ENCODE data around the gene KDM7A. TPM values are rescaled to one million over a fixed set of nuclear protein-coding genes. Genes with fewer than 3 reads are reported as not detected.
A peak's percentile ranks its signal among the peaks of the same experiment; 100 is the strongest.

KDM7A gene
- total and polyA plus RNA-seq, 2 of the 4 experiments (the other 2 are of a cell fraction): 1.5 to 2.3 TPM

- peak within 1 kb of the TSS; percentile 15; the same call in 1 of the 3 replicates for H2BK15ac ChIP-seq (ENCODE audit: low read depth, low read length)
- intact Hi-C loops (cut with micrococcal nuclease) (no loop called here), dilution Hi-C loops (cut with HindIII; ENCODE audit: low sequenced_read_pairs, unreplicated experiment) (no loop called here), in situ Hi-C loops (cut with MboI; ENCODE audit: low sequenced_read_pairs) (no loop called here)
- peak within 1 kb of the TSS; percentile 96 for H2AFZ ChIP-seq (replicated peaks; ENCODE audit: low read length, poor library complexity)
- peak within 1 kb of the TSS; percentile 62; the same call in 1 of the 2 replicates for H3K23ac ChIP-seq (ENCODE audit: low read depth, low read length)
- no peak within 1 kb of the TSS; the same call in 1 of the 2 replicates for H2BK20ac ChIP-seq (ENCODE audit: low read depth, low read length)
- H3K27ac ChIP-seq (ENCODE audit: insufficient read depth, low read length): peak within 1 kb of the TSS; percentile 71
- peaks cover 8% of the 10 kb centered on the region; the same call in 1 of the 2 replicates for H4K20me1 ChIP-seq (ENCODE audit: insufficient read depth, low read length)
- H3K4ac ChIP-seq (ENCODE audit: low read depth, low read length): peak within 1 kb of the TSS; percentile 72
- peak within 1 kb of the TSS; percentile 46 for H4K91ac ChIP-seq (ENCODE audit: insufficient read depth, low read depth, low read length)
- H3K9me1 ChIP-seq (ENCODE audit: insufficient read depth, low read length): peaks cover 27% of the 10 kb centered on the region
- peak within 1 kb of the TSS; percentile 82 for H2BK120ac ChIP-seq (ENCODE audit: low read depth, low read length)
- no peak within 1 kb of the TSS; the same call in 1 of the 2 replicates for H3K56ac ChIP-seq (ENCODE audit: extremely low read depth, insufficient read depth, low read length)
- DNase-seq: peak; percentile 77
- H3K14ac ChIP-seq (replicated peaks; ENCODE audit: low read depth, low read length): peak within 1 kb of the TSS; percentile 85
- BruUV-seq (replicated peaks): no TSS peak
- H3K4me1 ChIP-seq (ENCODE audit: control insufficient read depth, insufficient read depth, low read length): peaks cover 21% of the 10 kb centered on the region
- H3K18ac ChIP-seq (ENCODE audit: low read depth, low read length): peak within 1 kb of the TSS; percentile 61
- peak within 1 kb of the TSS; percentile 67 for H3K4me3 ChIP-seq (ENCODE audit: insufficient read depth, low read depth, low read length)
- H2AK5ac ChIP-seq (ENCODE audit: low read depth, low read length): peak within 1 kb of the TSS; percentile 49; the same call in 1 of the 2 replicates
- H3K79me1 ChIP-seq (ENCODE audit: low read depth in 1 of 2, low read length in 2 of 2): peaks cover 18 to 47% of the 10 kb centered on the region in 2 experiments; a peak in 3 of 4 replicates
- H4K8ac ChIP-seq (ENCODE audit: low read depth in 2 of 2, low read length in 2 of 2): peak within 1 kb of the TSS; percentile 81 to 98
- H3K9me3 ChIP-seq (ENCODE audit: control insufficient read depth, insufficient read depth, low read length): peaks cover 3% of the 10 kb centered on the region; the same call in 1 of the 2 replicates
- peak; percentile 82 for ATAC-seq (ENCODE audit: low read depth)
- peak within 1 kb of the TSS; percentile 77 for H3K9ac ChIP-seq (ENCODE audit: low read depth, low read length)
- peak within 1 kb of the TSS; percentile 81 for H3K4me2 ChIP-seq (ENCODE audit: low read depth, low read length)
- 2% methylated on average over 74 of the region's 106 CpGs; no CpG with 5 or more reads in 1 of the 2 experiments for WGBS, 2 experiments (ENCODE audit: extremely low coverage in 2 of 2, insufficient read length in 1 of 2)
- POLR2A ChIA-PET (ENCODE audit: unreplicated experiment): no interaction called here
- H4K5ac ChIP-seq (ENCODE audit: low read depth, low read length): peak within 1 kb of the TSS; percentile 90
- peak within 1 kb of the TSS; percentile 35 for H2BK5ac ChIP-seq (ENCODE audit: low read depth, low read length, poor library complexity, severe bottlenecking)
- peak within 1 kb of the TSS; percentile 90 for H2AK9ac ChIP-seq (replicated peaks; ENCODE audit: low read depth, low read length, poor library complexity)
- H3K27me3 ChIP-seq (ENCODE audit: control insufficient read depth, insufficient read depth, low read length): no peaks in the 10 kb centered on the region
- no peaks in the 10 kb centered on the region for H3K36me3 ChIP-seq (ENCODE audit: control insufficient read depth, insufficient read depth, low read length)
- TF ChIP-seq POLR2A (IDR thresholded peaks at IDR 0.05; ENCODE audit: low read depth, low read length): peak; percentile 52; the same call in 1 of the 2 replicates
- peak; percentile 6; the same call in 1 of the 2 replicates for TF ChIP-seq MXI1 (IDR thresholded peaks at IDR 0.05; ENCODE audit: borderline replicate concordance, low read depth, low read length)
- no peak for TF ChIP-seq ELK1 (IDR thresholded peaks at IDR 0.05; ENCODE audit: borderline replicate concordance, low read depth, low read length)
- no peak; the same call in 1 of the 2 replicates for TF ChIP-seq MAZ (IDR thresholded peaks at IDR 0.05; ENCODE audit: borderline replicate concordance, low read depth, low read length)
- CTCF ChIA-PET: interaction anchor here (0.9 kb wide), 1 partner anchor 106 kb away, joined by 3 read pairs; no protein-coding TSS in a partner anchor
These were observed 114.1 kb downstream of the KDM7A start, which contains the start of gene PARP12 for GRCh38 chr7:140062528-140063299. TSS of gene PARP12 (minus strand) at chr7:140062951. CDS start at chr7:140062847, 104 bp downstream.
